Right lobe of liver (tissue), 4 donors: ENCODE data around the gene FUCA2.

ENCODE experiments used
- CTCF ChIP-seq, 4 donors: fragments of 200-600 bp in 3 of 4; fragments of 450-650 bp in 1 of 4; IDR thresholded peaks; one replicate each; pipeline versions ENCODE4 v1.5.1 to v1.8.0; 2016 to 2022; ENCODE audit warnings: antibody characterized with exemption in 4 of 4, mild to moderate bottlenecking in 2 of 4
- POLR2A ChIP-seq: fragments of 450-650 bp; IDR thresholded peaks from one replicate; pipeline ENCODE4 v1.6.1; 2017; ENCODE audit warnings: antibody characterized with exemption, mild to moderate bottlenecking
- donor health status: DM: no; HTN: no; CAD: no.
- donor health status: DM: no; HTN: no; CAD: no.
- donor health status: DM: no; HTN: yes; CAD: no.

GRCh38 chr6:143506199-143506598 is 5.3 kb downstream of the FUCA2 start:
- TF ChIP-seq POLR2A, result no peak
- no peak for TF ChIP-seq CTCF (IDR thresholded peaks at IDR 0.05)
